PC-9 (cell line): ENCODE data around the gene SERPINB13.

ENCODE experiments used
- EZH2 ChIP-seq: fragments of 200-600 bp; sonication (generic); IDR thresholded peaks from 2 replicates; pipeline ENCODE4 v1.8.0; 2017; ENCODE audit warnings: antibody characterized with exemption, low read depth
- TF ChIP-seq, protein P1 (sequence below): fragments of 200-600 bp; sonication (generic); conservative IDR thresholded peaks from 2 replicates; pipeline ENCODE4 v1.6.1; 2017; ENCODE audit warnings: mixed run types, antibody characterized with exemption, mild to moderate bottlenecking, moderate library complexity

DNA sequence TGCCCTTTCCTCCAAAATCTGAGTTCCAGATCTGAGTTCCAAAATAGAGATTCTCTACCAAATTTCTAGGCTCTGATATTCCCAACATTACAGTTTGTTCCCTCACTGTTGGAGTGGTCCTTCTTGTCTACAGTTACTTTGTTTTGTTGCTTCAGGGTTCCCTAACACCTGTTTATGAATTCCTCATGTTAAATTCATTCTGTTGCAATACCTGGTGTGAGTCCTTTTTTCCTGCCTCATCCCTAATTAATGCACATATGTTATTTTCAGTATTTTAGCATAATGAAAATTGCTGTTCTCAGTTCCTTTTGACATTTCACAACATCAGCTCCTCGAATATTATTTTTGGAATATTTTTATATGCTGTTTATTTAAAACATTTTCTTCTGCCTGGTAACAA lies 16.2 kb downstream of the SERPINB13 start:
- TF ChIP-seq, protein P1, sequence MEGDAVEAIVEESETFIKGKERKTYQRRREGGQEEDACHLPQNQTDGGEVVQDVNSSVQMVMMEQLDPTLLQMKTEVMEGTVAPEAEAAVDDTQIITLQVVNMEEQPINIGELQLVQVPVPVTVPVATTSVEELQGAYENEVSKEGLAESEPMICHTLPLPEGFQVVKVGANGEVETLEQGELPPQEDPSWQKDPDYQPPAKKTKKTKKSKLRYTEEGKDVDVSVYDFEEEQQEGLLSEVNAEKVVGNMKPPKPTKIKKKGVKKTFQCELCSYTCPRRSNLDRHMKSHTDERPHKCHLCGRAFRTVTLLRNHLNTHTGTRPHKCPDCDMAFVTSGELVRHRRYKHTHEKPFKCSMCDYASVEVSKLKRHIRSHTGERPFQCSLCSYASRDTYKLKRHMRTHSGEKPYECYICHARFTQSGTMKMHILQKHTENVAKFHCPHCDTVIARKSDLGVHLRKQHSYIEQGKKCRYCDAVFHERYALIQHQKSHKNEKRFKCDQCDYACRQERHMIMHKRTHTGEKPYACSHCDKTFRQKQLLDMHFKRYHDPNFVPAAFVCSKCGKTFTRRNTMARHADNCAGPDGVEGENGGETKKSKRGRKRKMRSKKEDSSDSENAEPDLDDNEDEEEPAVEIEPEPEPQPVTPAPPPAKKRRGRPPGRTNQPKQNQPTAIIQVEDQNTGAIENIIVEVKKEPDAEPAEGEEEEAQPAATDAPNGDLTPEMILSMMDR: no peak
- no peak for TF ChIP-seq EZH2
